Activated naive CD4-positive, alpha-beta T cell (primary cell): ENCODE measurements around the gene BRIX1.
A peak's percentile ranks its signal among the peaks of the same experiment; 100 is the strongest.

Source experiments
- DNase-seq, 4 experiments: peaks; one replicate each; lab custom pipeline; 2025; lab: John Stamatoyannopoulos, UW

Gene BRIX1, protein sequence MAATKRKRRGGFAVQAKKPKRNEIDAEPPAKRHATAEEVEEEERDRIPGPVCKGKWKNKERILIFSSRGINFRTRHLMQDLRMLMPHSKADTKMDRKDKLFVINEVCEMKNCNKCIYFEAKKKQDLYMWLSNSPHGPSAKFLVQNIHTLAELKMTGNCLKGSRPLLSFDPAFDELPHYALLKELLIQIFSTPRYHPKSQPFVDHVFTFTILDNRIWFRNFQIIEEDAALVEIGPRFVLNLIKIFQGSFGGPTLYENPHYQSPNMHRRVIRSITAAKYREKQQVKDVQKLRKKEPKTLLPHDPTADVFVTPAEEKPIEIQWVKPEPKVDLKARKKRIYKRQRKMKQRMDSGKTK

DNA sequence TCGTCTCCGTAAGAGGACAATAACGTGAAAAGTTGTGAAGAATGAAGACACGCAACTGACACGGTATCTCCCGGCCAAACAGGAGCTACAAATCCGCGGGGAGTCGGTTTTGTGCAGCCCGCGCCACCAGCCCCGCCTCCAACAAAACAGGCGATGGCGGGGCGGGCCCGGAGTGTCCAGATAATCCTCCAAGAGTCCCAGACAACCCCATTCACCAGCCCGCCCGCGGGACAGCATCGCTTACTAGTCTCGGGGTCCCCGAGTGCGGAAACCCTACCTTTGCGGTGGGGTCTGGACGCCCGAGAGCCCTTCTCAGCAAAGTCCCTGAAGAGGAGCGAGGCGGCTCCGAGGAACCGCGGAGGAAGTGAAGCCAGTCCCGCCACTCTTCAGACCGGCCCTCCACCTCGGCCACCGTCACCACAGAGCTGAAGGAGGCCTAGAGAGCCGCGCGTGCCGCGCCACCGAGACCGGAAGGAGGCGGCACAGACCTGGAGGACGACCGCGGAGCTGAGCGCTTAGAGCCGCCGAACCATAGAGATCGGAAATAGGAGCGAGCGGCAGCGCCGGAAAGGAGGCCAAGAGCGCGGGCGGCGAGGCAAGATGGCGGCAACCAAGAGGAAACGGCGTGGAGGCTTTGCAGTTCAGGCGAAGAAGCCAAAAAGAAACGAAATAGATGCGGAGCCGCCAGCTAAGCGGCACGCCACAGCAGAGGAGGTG, at the start of gene BRIX1, which contains the start of gene RAD1:
BRIX1 (plus strand) TSS at position 573 of the 717 bp plus-strand sequence; CDS start at position 601, 28 bp downstream.
RAD1 (minus strand) TSS at position 366 of the 717 bp plus-strand sequence. CDS start 612 bp downstream, outside the sequence.
- DNase-seq, result peak; percentile 70 to 87 (median 84)

DNA sequence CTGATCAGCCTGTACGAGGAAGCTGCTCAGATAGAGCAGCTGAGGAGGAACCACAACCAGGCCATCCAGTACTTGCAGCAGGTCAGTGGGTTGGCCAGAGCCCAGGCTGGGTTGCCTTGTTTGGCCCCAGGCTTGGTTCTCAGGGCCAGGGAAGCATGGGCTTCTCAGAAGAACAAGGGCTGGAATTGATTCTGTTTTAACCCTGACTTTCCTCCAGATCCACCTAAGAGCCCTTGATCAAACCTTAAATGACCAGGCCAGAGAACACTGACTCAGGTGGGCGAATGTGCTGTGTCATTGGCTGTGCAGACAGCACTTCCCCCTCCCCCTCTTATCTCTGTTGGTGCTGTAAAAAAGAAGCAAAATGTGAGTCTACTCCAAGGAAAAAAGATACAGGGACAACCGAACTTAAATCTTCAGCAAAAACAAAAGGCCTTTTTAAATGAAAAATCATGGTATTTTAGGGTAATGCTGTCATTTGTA, 48.5 kb upstream of the BRIX1 start:
- DNase-seq, result no peak

DNA sequence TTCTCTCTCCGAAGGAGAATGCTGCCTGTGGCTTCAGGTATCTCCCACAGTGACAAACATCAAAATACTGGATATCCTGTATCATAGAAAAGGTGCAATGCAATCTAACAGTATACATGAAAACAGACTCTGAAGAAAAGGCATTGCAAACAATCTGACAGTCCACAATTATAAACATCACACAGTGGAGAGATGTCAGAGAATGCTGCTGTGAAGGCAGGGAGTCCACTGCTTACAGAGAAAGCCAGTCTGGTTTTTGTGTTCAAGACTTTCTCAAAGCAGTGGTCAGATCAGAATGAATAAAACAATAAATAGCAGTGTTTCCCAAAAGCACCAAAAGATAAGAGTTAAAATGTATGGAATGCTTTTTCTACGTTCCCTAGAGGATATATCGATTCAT, 47.9 kb upstream of the BRIX1 start:
- no peak for DNase-seq

DNA sequence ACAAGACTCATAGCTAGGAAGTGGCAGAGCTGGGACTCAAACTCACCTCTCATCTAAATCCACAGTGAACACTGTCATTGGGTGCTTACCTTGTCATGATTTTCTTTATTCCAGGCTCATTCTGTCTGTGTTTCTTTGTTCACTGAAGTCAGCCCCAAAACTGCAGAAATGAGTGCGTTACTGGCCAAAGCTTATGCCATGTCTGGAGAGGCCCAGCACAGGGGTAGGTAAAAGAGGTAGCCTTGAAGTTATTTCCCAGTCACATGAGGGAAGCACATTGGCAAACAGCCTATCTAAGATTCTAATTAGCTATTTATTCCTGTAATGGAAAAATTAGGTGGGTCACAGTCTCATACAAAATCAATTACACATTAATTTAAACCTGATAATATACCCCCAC, 46.7 kb upstream of the BRIX1 start:
- DNase-seq, result no peak

DNA sequence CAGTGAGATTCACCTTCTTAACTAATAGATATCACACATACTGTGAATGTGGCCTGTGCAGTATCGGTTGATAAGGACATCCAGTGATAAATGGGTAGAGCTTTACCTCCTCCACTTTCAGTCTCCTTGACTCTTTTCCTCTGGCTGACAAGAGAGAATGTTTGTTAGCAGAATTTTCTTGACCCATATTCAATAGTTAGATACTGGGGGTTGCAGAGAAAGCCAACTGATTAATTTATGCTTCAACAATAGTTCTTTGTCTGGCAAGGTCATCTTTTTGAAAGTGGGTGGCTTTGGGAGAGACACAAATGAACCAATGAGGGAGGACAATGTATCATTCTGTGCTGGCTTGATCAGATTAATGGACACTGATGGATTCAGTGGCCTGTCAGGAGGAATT, 46.3 kb upstream of the BRIX1 start:
- no peak for DNase-seq

DNA sequence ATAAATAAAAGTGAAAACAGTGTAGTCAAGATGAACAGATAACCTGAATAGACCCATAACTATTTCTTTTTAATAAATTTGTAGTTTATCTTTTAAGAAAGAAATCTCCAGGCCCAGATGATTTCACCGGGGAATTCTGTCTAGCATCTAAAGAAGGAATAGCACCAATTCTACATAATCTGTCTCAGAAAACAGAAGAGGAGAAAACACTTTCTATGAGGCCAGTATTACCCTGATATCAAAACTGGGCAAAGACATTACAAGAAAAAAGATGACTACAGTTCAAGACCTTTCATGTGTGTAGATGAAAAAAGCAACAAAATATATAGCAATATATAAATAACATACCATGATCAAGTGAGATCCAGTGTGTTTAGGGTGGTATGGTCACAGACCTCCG, 45.1 kb upstream of the BRIX1 start:
- DNase-seq, result no peak

DNA sequence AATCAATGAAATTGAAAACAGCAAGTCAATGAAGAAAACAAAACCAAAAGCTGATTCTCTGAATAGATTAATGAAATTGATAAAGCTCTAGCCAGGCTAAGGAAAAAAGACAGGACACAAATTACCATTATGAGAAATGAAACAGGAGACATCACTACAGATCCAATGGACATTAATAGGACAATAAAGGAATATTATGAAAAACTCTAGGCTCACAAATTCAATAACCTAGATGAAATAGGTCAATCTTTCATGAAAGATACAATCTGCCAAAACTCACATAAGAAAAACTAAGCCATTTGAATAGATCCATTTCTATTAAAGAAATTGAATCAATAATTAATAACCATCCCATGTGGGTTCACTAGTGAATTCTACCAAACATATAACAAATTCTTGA, 39.2 kb upstream of the BRIX1 start:
- no peak for DNase-seq

DNA sequence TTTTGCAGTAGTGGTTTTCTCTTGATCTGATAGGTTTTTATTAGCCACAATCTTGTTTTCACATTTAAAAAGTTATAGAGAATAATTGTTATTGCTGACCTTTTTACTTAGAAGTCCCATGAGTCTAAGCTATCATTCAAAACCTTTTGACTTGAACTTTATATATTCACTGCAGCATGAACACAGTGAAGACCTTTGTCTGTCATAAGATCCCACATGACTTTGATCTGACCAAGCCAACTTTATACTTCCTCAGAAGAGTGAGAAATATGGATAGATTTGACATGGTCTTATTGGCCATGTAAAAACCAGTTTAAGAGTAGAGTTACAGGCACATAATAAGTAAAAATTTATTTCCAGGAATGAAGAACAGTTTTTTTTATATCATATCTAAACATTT, 34.3 kb upstream of the BRIX1 start:
- DNase-seq, result no peak

DNA sequence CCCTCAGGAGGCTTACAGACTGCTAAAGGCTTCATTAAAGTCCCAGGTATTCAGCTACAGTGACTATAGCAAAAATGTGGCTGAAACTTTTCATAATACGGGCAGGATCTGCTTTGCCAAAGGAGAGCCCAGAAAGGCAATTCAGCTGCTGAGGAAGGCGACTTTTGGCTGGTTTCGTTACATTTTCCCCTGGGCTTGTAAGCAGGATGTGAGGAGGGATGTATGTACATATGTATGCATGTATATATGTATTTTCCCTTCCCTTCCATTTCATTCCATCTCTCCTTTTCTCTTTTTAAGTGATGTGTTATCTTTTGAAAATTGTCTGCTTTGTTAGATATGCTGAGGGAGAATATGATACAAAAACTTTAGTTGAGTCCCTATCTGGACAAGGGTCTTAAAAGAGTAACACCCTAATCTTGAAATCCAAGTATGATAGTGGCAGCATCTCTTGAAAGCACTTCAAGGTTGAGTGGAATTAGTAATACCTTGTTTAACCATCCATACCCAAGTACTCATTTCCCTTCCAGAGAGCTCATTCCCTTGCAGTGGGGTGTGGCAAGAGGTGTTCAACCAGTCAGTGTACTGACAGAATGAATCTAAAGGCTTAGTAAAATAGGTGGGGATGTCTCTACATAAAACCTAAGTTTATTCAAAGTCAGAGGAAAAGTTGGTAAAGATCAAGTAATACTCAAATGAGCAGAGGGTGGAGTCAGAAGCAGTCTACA, 29.0 kb upstream of the BRIX1 start:
- DNase-seq, result no peak

DNA sequence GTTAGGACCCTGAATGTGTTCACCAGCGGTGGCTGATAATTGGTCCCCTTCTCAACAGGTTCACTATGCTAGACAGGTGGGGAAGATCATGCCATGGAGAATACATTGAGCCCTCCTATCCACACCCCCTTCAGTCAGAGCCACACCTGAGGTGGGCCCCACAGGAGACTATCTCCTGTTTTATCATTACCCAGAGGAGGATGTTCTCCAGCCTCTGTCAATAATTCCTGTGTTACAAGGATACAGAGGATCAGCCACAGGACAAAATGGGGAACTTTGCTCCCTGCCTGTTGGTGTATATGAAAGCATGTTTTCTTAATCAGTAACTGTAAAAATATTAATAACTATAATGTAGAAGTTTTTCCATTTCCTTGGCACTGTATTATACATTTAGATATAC, 26.1 kb upstream of the BRIX1 start:
- DNase-seq, result no peak

DNA sequence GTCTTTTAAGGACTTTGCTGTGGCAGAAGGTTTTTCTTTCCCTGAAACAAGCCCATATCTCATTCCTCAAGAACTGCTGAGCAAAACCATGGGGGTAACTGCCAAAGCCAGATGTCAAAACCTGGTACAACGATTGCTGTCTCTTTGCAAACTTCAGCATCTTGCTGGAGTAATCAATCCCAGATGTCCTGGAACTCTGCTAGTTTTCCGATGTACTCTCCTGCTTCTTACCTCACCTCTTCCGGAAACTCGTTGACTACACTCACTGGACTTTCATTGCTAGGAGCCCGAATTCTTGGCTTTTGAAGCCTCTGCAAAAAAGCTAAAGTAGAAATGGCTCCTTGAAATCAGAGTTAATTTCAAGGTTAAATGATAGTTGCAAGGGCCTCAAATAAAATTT, 23.5 kb upstream of the BRIX1 start:
- no peak for DNase-seq

DNA sequence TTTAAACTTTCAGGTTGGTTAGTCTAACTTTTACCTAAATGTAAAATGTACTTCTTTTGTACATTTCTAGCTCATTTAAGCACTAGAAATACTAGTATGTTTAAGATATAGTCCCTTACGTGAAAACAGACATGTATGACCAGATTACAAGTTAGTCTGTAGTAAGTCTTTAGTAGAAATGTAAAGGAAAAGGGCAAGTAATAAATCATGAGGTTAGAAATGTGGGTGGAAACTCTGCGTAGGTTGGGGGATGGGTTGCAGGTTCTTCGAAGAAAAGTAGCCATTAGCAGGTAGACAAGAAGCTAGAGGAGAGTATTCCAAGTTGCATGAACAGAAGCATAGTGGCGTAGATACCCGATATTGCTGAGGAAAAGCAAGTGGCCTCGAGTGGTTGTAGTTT, 23.1 kb upstream of the BRIX1 start:
- DNase-seq, result no peak

DNA sequence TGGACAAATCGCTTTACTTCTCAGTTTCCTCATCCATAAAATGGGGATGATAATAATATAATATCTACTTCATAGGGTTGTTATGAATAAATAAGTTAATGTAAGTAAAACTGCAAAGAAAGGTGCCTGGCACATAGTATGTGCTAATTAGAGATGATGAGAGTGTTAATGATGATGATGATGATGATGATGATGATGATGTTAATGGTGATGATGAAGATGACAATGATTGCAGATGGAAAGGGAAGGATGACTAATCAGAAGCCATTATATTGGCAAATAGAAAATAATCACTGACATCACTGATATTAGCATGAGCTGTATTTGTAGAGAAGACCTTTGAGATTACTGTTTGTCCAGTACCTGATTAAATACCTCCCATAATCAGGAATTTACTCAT, 20.8 kb upstream of the BRIX1 start:
- no peak for DNase-seq

DNA sequence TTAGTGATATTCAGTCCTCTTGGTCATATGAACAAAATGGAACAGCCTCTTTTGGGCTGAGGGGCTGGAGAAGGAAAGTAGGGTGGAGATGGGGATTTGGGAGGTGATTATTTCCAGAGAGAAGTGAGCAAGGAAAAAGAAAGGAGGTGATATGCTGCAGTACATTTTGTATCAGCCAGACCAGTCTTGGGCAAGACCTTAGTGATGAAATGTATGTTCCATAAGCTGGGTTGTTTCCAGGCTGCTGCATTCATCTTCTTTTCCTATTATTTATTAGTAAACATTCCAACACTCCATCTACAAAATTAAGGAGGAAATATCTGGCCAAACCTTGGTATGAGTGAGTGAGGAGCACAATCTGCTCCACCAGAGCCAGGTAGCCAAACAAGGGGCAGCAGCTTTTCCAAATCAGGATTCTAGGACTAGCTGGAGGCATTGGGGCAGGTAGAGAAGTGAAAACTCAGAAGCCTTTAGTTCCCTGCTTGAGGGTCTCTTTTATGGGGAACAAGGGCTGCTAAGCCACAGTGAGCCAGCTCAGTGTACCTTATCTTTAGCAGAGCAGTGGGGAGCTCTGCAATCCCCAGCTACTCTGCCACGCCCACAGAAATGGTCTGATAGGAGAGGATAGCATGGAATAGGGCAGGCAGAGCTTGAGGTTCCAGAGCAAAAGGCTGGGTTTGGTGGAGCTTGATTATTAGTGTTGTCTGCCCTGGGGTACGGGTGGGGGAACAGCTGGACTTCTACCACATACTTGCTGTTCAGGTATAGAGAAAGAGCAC, 19.7 kb upstream of the BRIX1 start:
- DNase-seq, result no peak

DNA sequence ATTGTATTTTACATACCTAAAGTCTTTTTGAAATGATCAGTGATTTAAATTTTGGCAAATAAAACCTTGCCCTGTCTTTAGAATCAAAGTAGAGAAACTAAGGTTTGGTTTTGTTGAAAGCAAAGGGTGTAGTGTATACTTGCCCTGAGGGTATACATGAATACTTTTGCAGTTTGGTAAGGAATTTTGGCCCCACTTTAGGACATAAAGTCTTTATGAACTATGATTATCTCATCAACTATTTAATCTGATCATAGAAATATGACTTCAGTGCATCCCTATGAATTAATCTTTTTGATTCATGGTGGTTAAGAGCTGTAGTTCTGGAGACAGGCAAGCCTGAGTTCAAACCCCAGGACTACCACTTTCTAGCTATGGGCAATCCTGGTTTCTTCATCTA, 17.9 kb upstream of the BRIX1 start:
- DNase-seq, result no peak

DNA sequence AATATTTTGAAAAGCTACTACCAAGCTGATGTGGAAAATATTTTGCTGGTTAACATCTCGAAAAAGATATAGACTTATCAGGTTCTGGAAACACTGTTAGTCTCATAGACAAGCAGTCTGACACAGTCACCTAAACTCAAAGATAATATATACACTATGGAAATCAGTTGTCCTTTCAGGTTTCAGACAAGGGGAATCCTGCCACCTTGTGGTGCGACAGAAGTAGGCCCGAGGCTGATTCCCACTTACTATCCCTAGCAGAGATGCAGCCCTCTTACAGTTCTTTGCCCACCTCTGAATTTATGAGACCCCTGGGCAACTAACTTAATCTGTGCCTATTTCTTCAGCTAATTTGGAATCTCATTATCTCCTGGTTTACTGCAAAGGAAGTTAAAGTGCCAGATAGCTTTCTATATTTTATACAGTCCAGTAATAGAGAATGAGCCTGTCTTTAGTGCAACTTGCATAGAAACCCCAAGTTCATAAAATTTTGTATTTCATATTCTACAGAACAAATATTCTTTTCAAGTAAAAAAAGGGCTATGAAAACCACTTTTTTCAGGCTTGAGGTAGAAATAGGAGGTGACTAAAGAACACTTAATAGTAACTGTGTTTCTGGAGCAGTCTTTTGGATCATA, 17.1 kb upstream of the BRIX1 start:
- DNase-seq, result peak in 3 of 4 experiments; percentile 1 to 48 (median 18)

DNA sequence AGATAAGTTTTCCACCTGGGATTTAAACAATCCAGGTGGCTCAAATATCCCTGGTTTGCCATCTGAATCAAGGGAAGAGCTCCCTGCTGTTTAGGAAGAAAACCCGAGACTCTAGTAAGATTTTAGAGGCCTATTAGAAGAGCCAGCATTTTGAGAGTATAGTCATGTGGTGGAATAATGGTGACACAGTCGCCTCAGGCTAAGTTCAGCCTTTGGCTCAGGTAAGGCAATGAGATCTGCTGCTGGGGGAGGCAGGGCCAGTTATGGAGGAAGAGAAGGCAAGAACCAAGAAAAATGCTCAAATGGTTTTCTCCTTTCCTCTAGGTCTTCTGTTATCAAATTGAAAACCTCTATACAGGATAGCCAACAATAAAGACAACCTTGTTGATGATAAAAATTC, 16.4 kb upstream of the BRIX1 start:
- DNase-seq, result no peak

DNA sequence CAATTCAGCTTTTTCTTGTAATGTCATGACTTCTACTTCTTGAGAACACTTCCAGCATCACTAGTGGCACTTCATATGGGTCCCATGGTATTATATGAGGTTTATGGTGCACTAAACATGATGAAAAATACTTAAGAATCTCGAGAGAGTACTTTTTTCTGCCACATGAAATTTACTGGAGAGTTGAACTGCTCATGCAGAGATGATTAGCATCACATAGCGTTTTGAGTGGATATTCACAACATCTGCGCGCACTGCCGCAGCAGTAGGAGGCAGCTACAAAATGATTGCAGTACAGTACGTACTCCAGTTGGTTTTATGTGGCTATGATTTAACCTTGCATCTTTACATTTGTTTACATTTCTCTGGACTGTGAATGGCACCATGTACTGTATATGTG, 14.9 kb upstream of the BRIX1 start:
- DNase-seq, result no peak

DNA sequence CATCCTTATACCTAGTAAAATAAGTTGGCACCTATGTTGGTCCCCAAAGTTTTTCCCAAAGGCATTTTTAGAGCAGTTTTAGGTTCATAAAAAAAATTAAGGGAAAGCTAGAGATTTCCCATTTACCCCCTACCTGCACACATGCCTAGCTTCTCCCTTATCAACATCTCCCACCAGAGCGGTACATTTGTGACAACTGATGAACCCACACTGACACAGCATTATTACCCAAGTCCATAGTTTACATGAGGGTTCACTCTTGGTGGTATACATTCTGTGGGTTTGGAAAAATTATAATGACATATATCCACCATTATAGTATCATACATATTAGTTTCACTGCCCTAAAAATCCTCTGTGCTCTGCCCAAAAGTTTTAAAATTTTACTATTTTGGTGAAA, 12.3 kb upstream of the BRIX1 start:
- no peak for DNase-seq

DNA sequence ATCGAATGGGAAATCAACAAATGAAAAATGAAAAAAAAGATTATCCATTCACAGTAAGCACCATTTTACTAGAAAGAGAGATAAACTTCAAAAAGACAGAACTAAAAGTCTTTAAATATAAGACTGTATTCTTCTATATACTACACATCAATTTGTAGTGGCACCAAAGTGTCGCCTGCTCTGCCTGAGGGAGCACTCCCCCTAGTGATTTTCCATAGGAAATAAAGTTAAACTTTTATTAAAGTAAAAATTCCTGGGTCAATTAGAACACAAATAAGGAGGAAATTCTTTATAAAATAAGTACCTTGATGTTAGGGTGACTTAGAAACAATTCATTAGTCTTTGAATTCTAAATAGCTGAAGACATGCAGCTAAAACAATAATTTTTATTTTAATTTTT, 9.9 kb upstream of the BRIX1 start:
- no peak for DNase-seq

DNA sequence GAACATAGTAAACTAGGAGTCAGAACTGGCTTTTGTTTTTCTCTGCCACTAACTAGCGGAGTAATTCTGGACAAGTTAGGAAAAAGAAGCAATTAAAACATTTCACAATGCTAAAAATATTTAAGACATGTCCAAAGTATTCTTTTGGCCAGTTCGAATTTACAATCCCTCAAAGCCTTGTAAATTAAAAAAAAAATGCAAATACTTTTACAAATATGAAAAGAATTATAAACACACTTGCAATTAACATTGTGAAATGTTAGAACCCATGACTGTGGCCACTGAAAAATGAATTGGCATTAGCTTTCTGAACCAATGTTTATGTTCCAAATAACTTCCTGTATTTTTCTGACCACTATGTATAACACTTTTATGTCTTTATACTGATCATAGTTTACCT, 2.4 kb upstream of the BRIX1 start:
- DNase-seq, result no peak
